Esophagus squamous epithelium (tissue), 4 donors: ENCODE measurements around the gene ASTN2.

Source experiments
- CTCF ChIP-seq, 6 experiments: fragments of 450-650 bp in 4 of 6; fragments of 200-600 bp in 2 of 6; sonication (generic) in 2 of 6; IDR thresholded peaks; one replicate each; pipeline ENCODE4 v1.5.1; 2016 to 2019; ENCODE audit warnings: antibody characterized with exemption in 6 of 6, mild to moderate bottlenecking in 4 of 6, moderate library complexity in 4 of 6
- POLR2A ChIP-seq, 4 donors: fragments of 450-650 bp; IDR thresholded peaks; one replicate each; pipeline ENCODE4 v1.6.1; 2017; ENCODE audit warnings: antibody characterized with exemption in 4 of 4, mild to moderate bottlenecking in 4 of 4, moderate library complexity in 3 of 4

DNA sequence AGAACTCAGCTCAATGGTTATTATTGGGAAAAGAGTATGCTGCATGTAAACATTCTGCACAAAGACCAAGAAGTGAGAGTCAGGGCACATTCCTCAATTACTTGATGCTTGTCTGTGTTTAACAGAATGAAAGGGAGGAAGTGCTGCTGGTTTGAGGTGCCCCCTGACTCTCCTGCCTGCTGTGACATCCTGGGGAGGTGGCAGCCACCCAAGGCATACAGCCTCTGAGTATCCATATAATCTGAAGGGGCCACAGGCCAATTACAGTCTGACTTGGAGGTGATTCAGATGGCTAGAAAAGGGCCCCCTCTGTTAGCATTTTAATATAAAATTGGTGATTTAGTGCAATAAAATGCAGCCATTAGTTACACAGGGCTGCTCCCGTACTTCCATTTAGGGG, 313.8 kb downstream of the ASTN2 start:
- TF ChIP-seq POLR2A (IDR thresholded peaks at IDR 0.05) (no peak), CTCF (IDR thresholded peaks at IDR 0.05) (no peak)
